ENCODE data around the gene ARHGAP4.

GRCh38 chrX:153952373-153953026, 26.4 kb upstream of the ARHGAP4 start:
- no peak for TF ChIP-seq POLR2AphosphoS5 (IDR thresholded peaks at IDR 0.05; ENCODE audit: low read depth, low read length)
- no peak for TF ChIP-seq POLR2A (IDR thresholded peaks at IDR 0.05; ENCODE audit: low read depth, low read length)
